Activated CD4-positive, alpha-beta memory T cell treated with anti-CD3 and anti-CD28 coated beads, Interleukin-2, amount 10 ng/mL, durations not matched to agents 7 days and 5 days (primary cell): ENCODE measurements around the gene CLEC4F. TPM values are rescaled to one million over a fixed set of nuclear protein-coding genes. Genes with fewer than 3 reads are reported as not detected.

Source experiments
- total RNA-seq, 2 experiments: library from RNA; stranded (reverse); gene quantifications; one replicate each; pipeline ENCODE4 v1.2.3, GENCODE V29; 2021

The CLEC4F gene
- total RNA-seq, 2 experiments from 2014 or later = not detected

Other genes with a start within 250 kb of the CLEC4F start
- 1 to 10 TPM; 1.3 to 1.4 TPM for gene ADD2, start 52.4 kb downstream of the CLEC4F start, total RNA-seq
- not detected for gene FIGLA, start 30.0 kb downstream of the CLEC4F start, total RNA-seq
- gene CD207, start 15.2 kb upstream of the CLEC4F start, total RNA-seq = not detected
- not detected for gene VAX2, start 80.0 kb upstream of the CLEC4F start, total RNA-seq
- not detected for gene ATP6V1B1, start 115.3 kb upstream of the CLEC4F start, total RNA-seq
- gene ANKRD53, start 158.0 kb upstream of the CLEC4F start, total RNA-seq = not detected
- gene TEX261, start 174.3 kb upstream of the CLEC4F start, total RNA-seq = 10 to 100 TPM; 34.8 to 35.8 TPM
- gene NAGK, start 248.0 kb upstream of the CLEC4F start, total RNA-seq = 10 to 100 TPM; 66.1 to 67.5 TPM